ENCODE results near the gene PLCH1. TPM values are rescaled to one million over a fixed set of nuclear protein-coding genes. Genes with fewer than 3 reads are reported as not detected.

Gene PLCH1
- total RNA-seq, 1 experiment from 2014 or later = 3.8 TPM

GRCh38 chr3:155394240-155394639 is 350.6 kb downstream of the PLCH1 start:
- DNase-seq (ENCODE audit: low read depth, low spot score) (no peak), ATAC-seq (no peak)
- ChIA-PET CTCF (interaction anchor here (1.7 kb wide), 1 partner anchor 12 kb away, joined by 5 read pairs; no protein-coding TSS in a partner anchor), POLR2A (no interaction called here), RAD21 (ENCODE audit: low non-redundant PET in 1 of 2, low total read pairs in 2 of 2, uncharacterized antibody in 2 of 2, unreplicated experiment in 2 of 2) (no interaction called here)
- no peak overlapping the region for H3K9ac ChIP-seq (ENCODE audit: low read length)
- intact Hi-C loops (cut with micrococcal nuclease) = no loop called here
- no peak overlapping the region for H2AFZ ChIP-seq (ENCODE audit: low read depth, low read length, poor library complexity, severe bottlenecking)
- no peak for TF ChIP-seq EGR1 (IDR thresholded peaks at IDR 0.05; ENCODE audit: low read depth)
- TF ChIP-seq CTCF (IDR thresholded peaks at IDR 0.05 in 2 of 3, conservative IDR thresholded peaks at IDR 0.05 in 1 of 3; ENCODE audit: borderline replicate concordance in 1 of 3, insufficient read depth in 1 of 3, low read depth in 2 of 3, low read length in 2 of 3) = no peak
- no peak for TF ChIP-seq ZBTB33 (IDR thresholded peaks at IDR 0.05; ENCODE audit: extremely low read depth, insufficient replicate concordance, low read length)
- TF ChIP-seq TCF7L2 (IDR thresholded peaks at IDR 0.05; ENCODE audit: borderline replicate concordance, extremely low read depth, insufficient read depth, insufficient read length) = no peak
- no peak for TF ChIP-seq FOSL1 (IDR thresholded peaks at IDR 0.05; ENCODE audit: low read depth)
- TF ChIP-seq ZNF274 (IDR thresholded peaks at IDR 0.05; ENCODE audit: low read depth, low read length) = no peak
- no peak for TF ChIP-seq POLR2AphosphoS5 (IDR thresholded peaks at IDR 0.05; ENCODE audit: low read depth, low read length)
- no peak overlapping the region for H3K4me3 ChIP-seq (replicated peaks in 1 of 2; ENCODE audit: low read depth in 1 of 2, low read length in 2 of 2)
- no TSS peak for BruUV-seq (replicated peaks)
- H3K27ac ChIP-seq (ENCODE audit: low read depth, low read length) = no peak overlapping the region
- peaks cover 12 to 15% of the 10 kb centered on the region in 2 experiments for H3K4me1 ChIP-seq (ENCODE audit: control insufficient read depth in 1 of 2, insufficient read depth in 2 of 2, low read length in 2 of 2)
- H4K20me1 ChIP-seq (ENCODE audit: insufficient read depth) = no peaks in the 10 kb centered on the region
- no peak overlapping the region for H3K4me2 ChIP-seq (ENCODE audit: low read length)
- H3K9me2 ChIP-seq (ENCODE audit: insufficient read depth) = no peaks in the 10 kb centered on the region
- no peaks in the 10 kb centered on the region for H3K9me3 ChIP-seq (ENCODE audit: control insufficient read depth in 1 of 2, insufficient read depth in 1 of 2, low read depth in 1 of 2, low read length in 2 of 2)
- no peaks in the 10 kb centered on the region for H3K79me2 ChIP-seq (ENCODE audit: insufficient read depth, low read length)
- no peaks in the 10 kb centered on the region for H3K36me3 ChIP-seq (ENCODE audit: control insufficient read depth in 1 of 2, insufficient read depth in 2 of 2, low read length in 2 of 2)
- no peaks in the 10 kb centered on the region for H3K27me3 ChIP-seq (ENCODE audit: insufficient read depth, low read length)
